CD1c-positive myeloid dendritic cell (primary cell): Measurements from ENCODE around the gene ISLR.

Experiments used
- DNase-seq: peaks from one replicate; pipeline ENCODE4 v3.0.0-alpha.2; 2016; ENCODE audit errors: extremely low spot score

The ISLR gene

DNA sequence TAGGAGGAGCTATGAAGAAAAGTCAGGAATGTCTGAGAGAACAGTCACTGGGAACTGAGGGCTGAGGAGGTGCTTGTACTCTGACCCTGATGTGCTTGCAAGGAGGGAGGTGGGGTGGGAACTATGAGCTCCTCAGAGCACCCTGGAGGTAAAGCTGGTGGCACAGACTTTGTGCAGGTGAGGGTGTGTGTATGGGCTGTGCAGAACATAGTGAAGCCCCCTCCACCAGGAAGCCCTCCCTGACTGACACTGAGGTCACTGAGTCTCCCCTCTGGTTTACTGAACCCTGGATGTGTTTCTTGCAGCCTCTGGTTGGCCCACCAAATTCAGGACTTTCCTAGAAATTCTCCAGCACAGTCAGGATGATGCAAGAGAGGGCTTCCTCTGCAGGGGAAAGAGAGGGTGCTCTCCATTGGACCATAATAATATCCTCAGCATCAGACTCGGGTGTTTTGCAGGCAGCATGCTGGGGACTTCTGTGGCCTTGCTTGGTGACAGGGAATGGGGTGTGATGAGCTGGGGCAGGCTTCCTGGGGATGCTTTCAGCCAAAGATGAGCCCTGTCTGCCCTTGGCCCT, 1.5 kb upstream of the ISLR start:
- DNase-seq, result no peak

- no peak for DNase-seq
Observed at GRCh38 chr15:74172701-74173379, 670 bp upstream of the ISLR start.

DNA sequence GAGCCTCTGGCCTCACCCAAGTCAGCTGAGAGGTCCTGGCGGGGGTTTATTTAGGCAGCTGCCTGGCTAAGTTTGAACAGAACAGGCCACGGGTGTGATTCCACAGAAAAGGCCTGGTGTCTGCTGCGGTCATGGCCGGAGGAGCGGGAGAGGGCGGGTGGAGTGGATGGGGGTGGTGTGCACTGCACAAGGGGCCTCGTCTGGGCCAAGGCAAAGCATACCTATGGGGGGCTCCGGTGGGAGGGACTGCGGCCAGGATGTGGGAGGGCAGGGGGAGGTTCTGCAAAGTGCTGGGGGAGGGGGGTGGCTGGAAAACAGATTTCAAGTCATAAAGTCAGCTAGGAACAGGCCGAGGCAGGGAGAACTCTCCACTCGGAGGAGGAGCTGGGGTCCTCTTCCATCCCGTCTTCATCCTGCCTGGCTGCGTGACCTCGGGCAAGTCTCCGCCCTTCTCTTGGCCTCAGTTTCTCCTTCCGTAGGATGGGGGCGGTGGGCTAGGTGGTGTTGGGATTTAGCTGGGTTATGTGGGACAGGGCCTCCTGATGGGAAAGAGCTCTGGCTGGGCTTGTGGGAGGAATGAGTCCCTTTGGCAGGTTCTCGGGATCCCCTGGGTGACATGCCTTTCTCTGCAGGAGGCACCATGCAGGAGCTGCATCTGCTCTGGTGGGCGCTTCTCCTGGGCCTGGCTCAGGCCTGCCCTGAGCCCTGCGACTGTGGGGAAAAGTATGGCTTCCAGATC, 878 bp downstream of the ISLR start:
- no peak for DNase-seq

DNA sequence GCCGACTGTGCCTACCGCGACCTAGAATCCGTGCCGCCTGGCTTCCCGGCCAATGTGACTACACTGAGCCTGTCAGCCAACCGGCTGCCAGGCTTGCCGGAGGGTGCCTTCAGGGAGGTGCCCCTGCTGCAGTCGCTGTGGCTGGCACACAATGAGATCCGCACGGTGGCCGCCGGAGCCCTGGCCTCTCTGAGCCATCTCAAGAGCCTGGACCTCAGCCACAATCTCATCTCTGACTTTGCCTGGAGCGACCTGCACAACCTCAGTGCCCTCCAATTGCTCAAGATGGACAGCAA, 1.4 kb downstream of the ISLR start:
- DNase-seq, result no peak

GRCh38 chr15:74175271-74176191, 2.0 kb downstream of the ISLR start:
- DNase-seq, result no peak

DNA sequence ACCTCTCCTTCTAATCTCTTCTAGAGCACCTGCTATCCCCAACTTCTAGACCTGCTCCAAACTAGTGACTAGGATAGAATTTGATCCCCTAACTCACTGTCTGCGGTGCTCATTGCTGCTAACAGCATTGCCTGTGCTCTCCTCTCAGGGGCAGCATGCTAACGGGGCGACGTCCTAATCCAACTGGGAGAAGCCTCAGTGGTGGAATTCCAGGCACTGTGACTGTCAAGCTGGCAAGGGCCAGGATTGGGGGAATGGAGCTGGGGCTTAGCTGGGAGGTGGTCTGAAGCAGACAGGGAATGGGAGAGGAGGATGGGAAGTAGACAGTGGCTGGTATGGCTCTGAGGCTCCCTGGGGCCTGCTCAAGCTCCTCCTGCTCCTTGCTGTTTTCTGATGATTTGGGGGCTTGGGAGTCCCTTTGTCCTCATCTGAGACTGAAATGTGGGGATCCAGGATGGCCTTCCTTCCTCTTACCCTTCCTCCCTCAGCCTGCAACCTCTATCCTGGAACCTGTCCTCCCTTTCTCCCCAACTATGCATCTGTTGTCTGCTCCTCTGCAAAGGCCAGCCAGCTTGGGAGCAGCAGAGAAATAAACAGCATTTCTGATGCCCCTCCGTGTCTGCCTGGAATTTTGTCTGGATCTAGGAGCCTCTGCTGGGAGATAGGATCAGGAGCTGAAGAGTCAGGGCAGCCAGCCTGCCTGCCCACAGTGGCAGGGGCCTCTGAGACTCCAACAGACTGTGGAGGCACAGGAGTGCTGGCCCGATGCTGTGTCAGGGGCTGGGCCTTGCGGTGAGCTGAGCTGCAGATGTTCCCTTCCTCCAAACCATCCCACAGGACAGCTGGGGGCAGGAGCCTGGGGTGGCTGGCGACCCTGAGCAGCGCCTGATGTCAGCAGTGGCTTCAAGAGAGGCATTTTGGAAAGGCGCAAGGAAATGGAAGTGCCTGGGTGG, 3.0 kb downstream of the ISLR start:
- DNase-seq, result no peak

- DNase-seq, result no peak
Observed at GRCh38 chr15:74178326-74179100, 5.0 kb downstream of the ISLR start.

GRCh38 chr15:74179101-74179841, 5.8 kb downstream of the ISLR start:
- DNase-seq, result peak; percentile 43

DNA sequence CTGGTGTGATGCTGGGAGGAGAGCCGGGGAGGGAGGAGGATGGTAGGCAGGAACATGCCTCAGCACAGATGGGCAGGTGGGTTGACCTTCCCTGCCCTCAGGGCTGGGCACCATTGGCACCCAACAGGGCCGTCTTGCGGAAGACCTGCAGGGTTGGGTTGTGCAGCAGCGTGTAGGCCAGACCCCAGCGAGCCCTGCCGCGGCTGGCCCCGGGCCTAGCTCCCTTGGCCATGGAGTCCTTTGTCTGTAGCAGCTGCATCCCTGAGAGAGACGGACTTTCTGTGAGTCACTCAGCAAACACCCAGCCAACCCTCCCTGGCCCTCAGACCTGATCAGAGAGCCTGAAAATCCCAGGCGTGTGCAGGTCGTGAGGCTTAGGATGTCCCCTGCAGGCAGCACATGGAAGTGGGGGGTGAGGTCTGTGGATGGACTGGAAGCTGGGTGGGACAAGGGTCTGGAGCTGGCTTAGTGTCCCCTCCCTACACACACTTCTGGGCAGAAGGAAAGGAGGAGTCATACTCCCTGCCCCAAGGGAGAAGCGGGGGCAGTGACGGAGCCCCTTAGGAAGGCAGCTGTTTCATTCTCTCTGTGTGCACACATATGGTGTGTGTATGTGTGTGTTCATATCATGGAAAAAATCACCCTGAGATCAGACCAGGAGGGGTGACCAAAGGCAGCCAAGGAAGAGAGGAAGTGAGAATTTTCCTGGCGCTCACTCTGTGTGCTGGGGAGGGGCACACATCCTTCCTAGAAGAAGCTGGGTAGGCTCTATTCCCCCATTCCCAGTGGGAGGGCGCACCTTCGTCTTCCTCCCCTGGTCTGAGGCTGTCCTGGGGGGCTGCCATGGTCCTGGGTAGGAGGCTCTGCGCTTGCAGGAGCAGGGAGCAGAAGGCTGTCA, 6.7 kb downstream of the ISLR start:
- no peak for DNase-seq

- no peak for DNase-seq
Observed at GRCh38 chr15:74180881-74181602, 7.5 kb downstream of the ISLR start.

GRCh38 chr15:74182131-74182530, 8.6 kb downstream of the ISLR start:
- DNase-seq, result no peak

DNA sequence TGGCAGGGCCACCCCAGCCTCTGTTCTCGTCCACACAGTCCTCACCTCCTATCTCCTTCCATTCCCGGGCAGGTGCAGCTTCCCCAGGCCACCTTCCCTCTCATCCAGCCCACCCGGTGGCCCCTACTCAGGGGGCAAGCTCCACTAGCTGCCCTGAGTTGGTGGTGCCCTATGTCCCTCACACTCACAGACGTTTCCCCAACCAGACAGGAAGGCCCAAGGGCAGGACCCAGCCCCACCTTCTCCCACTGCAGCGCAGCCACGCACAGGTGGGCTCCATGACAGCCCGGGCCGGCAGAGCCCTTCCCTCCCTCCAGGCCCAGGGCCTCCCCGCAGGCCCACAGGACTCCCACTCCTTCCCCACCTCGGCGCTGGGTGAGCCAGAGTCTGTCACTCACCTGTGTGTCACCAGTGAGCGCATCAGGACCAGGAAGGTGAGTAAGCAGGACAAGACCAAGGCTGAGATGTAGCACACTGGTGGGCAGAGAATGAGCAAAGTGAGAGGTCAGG, 11.1 kb downstream of the ISLR start:
- DNase-seq, result no peak

DNA sequence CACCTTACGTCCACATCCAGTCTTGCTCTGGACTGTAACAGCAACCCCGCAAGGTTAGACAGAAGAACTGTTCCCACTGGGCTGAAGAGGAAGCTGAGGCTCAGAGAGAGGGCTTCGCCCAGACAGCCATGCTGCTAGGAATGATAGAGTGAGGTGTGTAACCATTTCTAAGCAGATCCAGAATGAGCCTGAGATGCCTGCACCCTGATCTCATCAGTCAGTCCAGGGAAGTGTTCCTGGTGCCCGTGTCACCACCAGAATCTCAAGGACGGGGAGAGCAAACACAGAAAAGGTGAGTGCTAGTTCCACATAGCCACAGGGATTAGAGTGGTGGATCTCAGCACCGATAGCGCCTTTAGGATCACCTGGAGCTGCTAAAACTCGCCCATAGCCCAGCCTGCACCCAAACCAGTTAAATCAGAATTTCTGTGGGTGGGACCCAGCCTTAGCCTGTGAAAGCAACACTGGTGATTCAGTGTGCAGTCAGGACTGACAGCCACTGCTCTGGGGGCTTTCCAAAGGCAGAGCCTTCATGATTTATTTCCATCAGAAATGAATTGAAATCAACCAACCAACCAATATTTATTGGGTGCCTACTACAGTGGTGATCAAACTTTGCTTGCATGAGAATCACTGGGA, 12.3 kb downstream of the ISLR start:
- DNase-seq, result no peak

DNA sequence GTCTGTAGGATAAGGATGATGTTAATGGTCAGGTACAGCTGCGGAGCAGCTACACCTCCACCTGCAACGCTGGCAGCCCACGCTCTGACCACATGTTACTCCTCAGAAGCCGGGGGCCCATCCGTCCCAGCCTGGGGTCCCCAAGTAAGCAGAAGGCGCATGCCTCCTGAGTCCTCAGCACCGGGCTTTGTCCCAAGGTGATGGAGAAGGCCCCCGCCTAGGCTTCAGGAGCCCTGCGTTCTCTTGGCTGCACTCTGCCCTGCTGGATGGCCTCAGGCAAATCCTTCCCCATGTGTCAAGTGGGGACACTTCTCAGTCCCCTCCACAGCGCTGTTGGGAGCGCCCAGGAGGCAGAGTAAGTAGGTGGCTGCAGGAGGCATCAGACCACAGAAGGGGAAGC, 14.7 kb downstream of the ISLR start:
- DNase-seq, result no peak

DNA sequence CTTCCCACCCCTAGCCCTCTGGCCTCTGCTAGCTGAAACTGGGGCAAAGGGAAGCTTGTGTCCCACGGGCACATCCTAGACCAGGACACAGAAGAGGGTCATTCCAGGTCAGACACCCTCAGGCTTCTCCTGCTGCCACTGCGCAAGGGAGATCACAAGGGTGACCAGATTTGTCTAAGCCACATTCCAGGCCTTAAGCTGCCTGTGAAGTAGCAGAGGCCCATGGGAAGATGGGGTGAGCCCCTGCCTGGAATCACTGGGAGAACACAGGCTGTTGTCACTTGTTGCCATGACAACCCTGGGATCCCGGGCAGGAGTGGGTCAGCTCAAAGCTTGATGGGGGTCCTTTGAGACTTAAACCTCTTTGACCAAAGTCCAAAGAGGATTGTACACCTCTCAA, 18.3 kb downstream of the ISLR start:
- DNase-seq, result no peak

DNA sequence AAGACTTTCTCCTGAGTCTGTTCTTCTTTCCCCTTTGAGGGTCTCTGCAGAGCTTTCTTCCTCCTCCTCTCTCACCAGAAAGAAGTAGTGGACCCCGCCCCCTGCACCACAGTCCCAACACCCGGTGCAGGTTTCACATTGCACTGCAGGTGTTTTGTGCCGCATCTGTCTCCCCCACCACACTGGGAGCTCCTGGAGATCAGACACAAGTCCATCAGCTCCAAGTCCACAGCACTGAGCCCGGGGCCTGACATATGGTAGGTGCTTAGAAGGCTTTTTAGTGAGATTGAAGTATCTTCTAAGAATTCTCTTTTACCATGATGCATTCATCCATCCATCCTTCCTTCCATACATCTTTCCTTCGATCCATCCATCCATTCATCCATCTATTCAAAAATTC, 19.2 kb downstream of the ISLR start:
- no peak for DNase-seq

GRCh38 chr15:74193299-74193718, 19.8 kb downstream of the ISLR start:
- peak; percentile 35 for DNase-seq
